ENCODE data around the gene PFKL.
A peak's percentile ranks its signal among the peaks of the same experiment; 100 is the strongest.
"Not testable (repeated sequence)": the region's sequence is repeated elsewhere in the genome, so short reads cannot be mapped to it uniquely, and the experiment has no call there.

PFKL gene

GRCh38 chr21:44329086-44329889 lies 29.4 kb downstream of the PFKL start:
- no peak for DNase-seq (ENCODE audit: low spot score)

GRCh38 chr21:44329971-44330681 lies 30.3 kb downstream of the PFKL start:
- no peak for DNase-seq (ENCODE audit: low spot score)

GRCh38 chr21:44330698-44331097 lies 30.8 kb downstream of the PFKL start:
- no peak for DNase-seq (ENCODE audit: low spot score)

- DNase-seq (ENCODE audit: low spot score), result no peak
Observed at GRCh38 chr21:44331209-44331608, 31.4 kb downstream of the PFKL start.

GRCh38 chr21:44331650-44332307 lies 31.9 kb downstream of the PFKL start:
- DNase-seq (ENCODE audit: low spot score), result no peak

GRCh38 chr21:44332383-44332782 lies 32.5 kb downstream of the PFKL start:
- no peak for DNase-seq (ENCODE audit: low spot score)

GRCh38 chr21:44332965-44333364 lies 33.1 kb downstream of the PFKL start:
- DNase-seq (ENCODE audit: low spot score), result no peak

GRCh38 chr21:44333509-44334328 lies 33.9 kb downstream of the PFKL start:
- DNase-seq (ENCODE audit: low spot score), result no peak

- DNase-seq (ENCODE audit: low spot score), result no peak
Observed at GRCh38 chr21:44334329-44335030, 34.6 kb downstream of the PFKL start.

- DNase-seq (ENCODE audit: low spot score), result no peak
Observed at GRCh38 chr21:44335266-44336059, 35.6 kb downstream of the PFKL start.

GRCh38 chr21:44337449-44337848 lies 37.6 kb downstream of the PFKL start:
- no peak for DNase-seq (ENCODE audit: low spot score)

GRCh38 chr21:44337941-44338895 lies 38.4 kb downstream of the PFKL start:
- peak; percentile 79 for DNase-seq (ENCODE audit: low spot score)

- peak; percentile 96 for DNase-seq (ENCODE audit: low spot score)
Observed at GRCh38 chr21:44338971-44339910, 39.4 kb downstream of the PFKL start, which contains the start of gene CFAP410. CFAP410 (minus strand) TSS chr21:44339390; CDS start chr21:44339194, 196 bp downstream.

GRCh38 chr21:44341726-44342458 lies 42.0 kb downstream of the PFKL start:
- not testable (repeated sequence) for DNase-seq (ENCODE audit: low spot score)

- not testable (repeated sequence) for DNase-seq (ENCODE audit: low spot score)
Observed at GRCh38 chr21:44342981-44343380, 43.1 kb downstream of the PFKL start.

GRCh38 chr21:44344541-44345183 lies 44.8 kb downstream of the PFKL start:
- no peak for DNase-seq (ENCODE audit: low spot score)

GRCh38 chr21:44345495-44345894 lies 45.6 kb downstream of the PFKL start:
- no peak for DNase-seq (ENCODE audit: low spot score)
